ENCODE data around the gene RBM27.
"Not testable (repeated sequence)": the region's sequence is repeated elsewhere in the genome, so short reads cannot be mapped to it uniquely, and the experiment has no call there.

The RBM27 gene

GRCh38 chr5:146208916-146209522, 5.6 kb downstream of the RBM27 start:
- DNase-seq (ENCODE audit: low read depth): no peak

DNA sequence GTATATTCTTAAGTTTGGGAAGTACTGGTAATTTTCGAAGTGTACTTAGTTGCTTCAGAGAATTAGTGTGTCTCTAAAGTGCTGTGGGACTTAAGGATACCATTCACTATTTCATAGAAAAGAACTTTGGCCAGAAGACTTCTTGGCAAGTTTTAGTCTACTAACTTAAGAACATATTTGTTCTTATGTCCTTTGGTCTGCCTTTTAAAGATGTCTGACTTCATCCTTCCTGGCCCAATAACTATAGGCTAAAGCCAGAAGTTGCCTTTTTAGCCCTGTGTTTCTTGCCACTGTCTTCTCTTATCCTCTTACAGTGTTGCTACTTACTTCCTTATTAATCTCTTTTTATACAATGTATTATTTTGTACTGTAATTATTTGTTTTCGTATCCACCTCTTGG, 6.3 kb downstream of the RBM27 start:
- DNase-seq (ENCODE audit: low read depth): no peak

GRCh38 chr5:146210810-146211209, 7.4 kb downstream of the RBM27 start:
- not testable (repeated sequence) for DNase-seq (ENCODE audit: low read depth)

DNA sequence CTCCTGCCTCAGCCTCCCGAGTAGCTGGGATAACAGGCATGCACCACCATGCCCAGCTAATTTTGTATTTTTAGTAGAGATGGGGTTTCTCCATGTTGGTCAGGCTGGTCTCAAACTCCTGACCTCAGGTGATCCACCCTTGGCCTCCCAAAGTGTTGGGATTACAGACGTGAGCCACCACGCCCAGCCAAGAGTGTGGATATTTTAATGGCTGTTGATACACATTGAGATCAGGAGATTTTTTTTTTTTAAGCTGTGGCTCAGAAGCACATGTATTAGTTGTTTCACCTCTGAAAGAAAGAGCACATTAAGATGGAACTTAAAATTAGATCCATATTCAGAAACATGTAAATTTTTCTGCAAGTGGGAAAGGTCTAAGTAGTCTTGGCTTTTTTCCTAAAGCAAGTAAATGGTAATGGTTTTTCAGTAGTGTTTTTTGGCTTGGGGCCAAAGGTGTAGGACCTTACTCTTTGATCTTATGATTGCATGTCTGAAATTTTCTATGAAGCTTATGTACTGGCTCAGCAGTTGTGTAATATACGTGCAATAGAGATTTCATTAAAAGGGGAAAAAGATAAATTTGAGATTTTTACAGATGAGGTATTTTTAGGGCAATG, 9.9 kb downstream of the RBM27 start:
- no peak for DNase-seq (ENCODE audit: low read depth)

DNA sequence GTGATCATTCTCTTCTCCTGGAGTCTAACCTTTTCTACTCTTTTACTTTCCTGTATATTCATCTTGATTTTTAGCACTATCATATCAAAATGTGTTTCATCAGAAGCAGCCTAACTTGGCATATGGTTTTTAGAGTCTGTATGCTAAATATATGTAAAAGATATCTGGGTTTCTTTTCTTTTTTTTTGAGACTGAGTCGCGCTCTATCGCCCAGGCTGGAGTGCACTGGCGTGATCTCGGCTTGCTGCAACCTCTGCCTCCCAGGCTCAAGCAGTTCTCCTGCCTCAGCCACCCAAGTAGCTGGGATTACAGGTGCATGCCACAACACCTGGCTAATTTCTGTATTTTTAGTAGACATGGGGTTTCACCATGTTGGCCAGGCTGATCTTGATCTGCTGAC, 11.5 kb downstream of the RBM27 start:
- DNase-seq (ENCODE audit: low read depth): not testable (repeated sequence)

DNA sequence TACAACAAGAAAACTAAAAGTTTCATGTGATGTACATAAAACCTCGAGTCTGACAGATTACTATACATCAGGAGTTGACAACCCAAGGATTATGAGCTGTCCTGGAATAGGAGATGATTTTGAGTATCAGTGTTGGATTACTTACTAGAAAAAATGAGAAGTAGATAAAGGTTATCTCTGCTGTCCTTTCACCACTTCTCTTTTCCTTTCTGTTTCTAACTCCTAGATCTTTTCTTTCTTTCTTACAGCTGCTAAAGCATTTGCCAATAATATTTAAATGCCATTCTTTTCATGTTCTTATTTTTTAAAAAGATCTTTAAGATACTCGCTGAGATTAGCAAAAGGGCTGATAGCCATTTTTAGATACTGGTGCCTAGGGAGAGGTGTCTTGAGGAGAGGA, 14.8 kb downstream of the RBM27 start:
- no peak for DNase-seq (ENCODE audit: low read depth)

- DNase-seq (ENCODE audit: low read depth): no peak
Observed at GRCh38 chr5:146219243-146219642, 15.8 kb downstream of the RBM27 start.

DNA sequence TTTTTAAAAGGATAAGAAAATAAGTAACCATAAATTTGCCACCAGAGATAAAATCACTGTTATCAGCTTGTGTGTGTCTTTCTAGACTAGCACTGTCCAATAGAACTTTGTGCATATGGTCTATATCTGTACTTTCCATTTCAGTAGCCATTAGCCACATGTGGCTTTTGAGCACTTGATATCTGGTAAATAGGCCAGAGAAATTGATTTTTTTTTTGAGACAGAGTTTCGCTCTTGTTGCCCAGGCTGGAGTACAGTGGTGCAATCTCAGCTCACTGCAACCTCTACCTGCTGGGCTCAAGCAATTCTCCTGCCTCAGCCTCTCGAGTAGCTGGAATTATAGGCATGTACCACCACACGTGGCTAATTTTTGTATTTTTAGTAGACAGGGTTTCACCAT, 17.8 kb downstream of the RBM27 start:
- no peak for DNase-seq (ENCODE audit: low read depth)

GRCh38 chr5:146222005-146222404, 18.6 kb downstream of the RBM27 start:
- DNase-seq (ENCODE audit: low read depth): no peak

- no peak for DNase-seq (ENCODE audit: low read depth)
Observed at GRCh38 chr5:146223179-146223578, 19.8 kb downstream of the RBM27 start.

DNA sequence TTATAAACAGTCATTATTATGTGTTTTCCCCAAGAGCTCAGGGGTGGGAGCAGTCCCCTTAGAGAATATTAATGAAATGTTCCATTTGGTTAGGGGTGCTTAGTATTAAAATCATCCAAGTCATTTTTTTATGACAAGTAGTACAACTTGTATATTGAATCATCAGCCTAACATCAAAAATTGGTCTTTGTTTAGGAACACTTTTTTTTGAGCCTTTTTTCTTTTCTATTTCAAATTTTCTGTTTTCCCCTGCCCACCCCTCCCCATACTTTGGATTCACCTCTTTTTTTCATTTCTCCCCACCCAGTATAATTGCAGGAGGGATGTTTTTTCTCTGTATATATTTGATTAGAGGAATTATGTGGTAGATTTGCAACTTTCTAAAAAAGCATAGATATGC, 25.8 kb downstream of the RBM27 start:
- DNase-seq (ENCODE audit: low read depth): no peak

GRCh38 chr5:146232223-146232622, 28.8 kb downstream of the RBM27 start:
- DNase-seq (ENCODE audit: low read depth): no peak

DNA sequence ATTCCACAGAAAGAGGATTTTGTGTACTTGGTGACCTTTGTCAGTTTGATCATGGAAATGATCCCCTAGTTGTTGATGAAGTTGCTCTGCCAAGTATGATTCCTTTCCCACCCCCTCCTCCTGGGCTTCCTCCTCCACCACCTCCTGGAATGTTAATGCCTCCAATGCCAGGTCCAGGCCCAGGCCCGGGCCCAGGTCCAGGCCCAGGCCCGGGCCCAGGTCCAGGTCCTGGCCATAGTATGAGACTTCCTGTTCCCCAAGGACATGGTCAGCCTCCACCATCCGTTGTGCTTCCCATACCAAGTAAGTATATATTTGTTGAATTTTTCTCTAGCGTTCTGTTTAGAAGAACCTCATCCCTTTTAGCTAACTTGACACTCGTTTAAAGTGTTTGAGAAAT, 30.0 kb downstream of the RBM27 start:
- no peak for DNase-seq (ENCODE audit: low read depth)

DNA sequence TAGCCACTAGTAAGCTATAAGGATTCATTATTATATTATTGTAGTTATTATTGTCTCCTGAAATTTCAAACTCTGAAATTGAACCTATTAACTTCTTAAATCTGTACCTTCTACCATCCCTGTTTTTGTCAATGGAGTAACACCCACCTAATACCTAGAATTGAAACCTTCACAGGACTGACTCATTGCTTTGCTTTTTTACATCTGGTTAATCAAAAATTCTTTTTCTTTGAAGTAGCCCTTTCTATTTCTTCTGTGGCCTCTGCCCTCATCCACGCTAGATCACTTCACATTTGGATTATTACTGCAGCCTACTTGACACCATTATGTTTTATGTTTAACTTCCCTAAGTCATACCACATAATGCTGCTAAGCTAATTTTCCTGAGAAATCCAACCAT, 35.6 kb downstream of the RBM27 start:
- no peak for DNase-seq (ENCODE audit: low read depth)

- no peak for DNase-seq (ENCODE audit: low read depth)
Observed at GRCh38 chr5:146240951-146241350, 37.5 kb downstream of the RBM27 start.

- no peak for DNase-seq (ENCODE audit: low read depth)
Observed at GRCh38 chr5:146243247-146243646, 39.8 kb downstream of the RBM27 start.

DNA sequence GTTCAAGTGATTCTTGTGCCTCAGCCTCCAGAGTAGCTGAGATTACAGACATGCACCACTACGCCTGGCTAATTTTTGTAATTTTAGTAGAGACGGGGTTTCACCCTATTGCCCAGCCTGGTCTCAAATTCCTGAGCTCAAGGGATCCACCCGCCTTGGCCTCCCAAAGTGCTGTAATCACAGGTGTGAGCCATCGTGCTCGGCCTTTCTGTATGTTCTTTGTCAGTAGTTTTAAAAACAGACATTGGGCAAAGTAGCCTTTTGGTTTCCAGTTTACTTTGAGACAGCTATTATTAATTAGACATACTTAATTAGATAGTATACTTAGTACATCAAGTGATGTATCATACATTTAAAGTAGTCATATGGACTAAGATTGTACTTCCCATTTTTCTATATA, 45.2 kb downstream of the RBM27 start:
- DNase-seq (ENCODE audit: low read depth): no peak

DNA sequence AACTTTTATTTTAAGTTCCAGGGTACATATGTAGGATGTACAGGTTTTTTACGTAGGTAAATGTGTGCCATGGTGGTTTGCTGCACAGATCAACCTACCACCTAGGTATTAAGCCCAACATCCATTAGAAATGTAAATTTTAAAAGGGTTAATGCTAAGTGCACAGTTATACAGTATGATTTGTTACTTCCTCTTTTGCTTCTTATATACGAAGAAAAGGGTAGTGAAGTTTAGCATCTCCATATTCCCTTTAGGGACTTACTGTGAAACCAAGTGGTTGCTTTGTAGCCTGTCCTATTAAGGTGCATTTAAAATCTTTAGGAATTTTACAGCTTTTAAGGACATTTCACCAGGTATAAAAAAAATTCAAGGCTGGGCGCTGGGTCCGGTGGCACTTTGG, 46.4 kb downstream of the RBM27 start:
- DNase-seq (ENCODE audit: low read depth): no peak
